WTC11 (cell line): ENCODE data around the gene C20orf204. TPM values are rescaled to one million over a fixed set of nuclear protein-coding genes. Genes with fewer than 3 reads are reported as not detected.

Source experiments
- ATAC-seq: fragments of 200-7000 bp; cut with Tn5 transposase; 2 replicates; pipeline ENCODE4 v1.10.0; 2021; ENCODE audit warnings: mild to moderate bottlenecking, moderate library complexity
- CTCF ChIA-PET: fragments of 300-600 bp; sonication (Branson Sonifier 250); formaldehyde crosslinking; loops from one replicate; lab custom pipeline; 2021; ENCODE audit warnings: antibody characterized with exemption; lab: Charles Lee
- POLR2A ChIA-PET: fragments of 350-600 bp; sonication (Branson Sonifier 250); formaldehyde crosslinking; loops from one replicate; lab custom pipeline; 2021; ENCODE audit warnings: antibody characterized with exemption; lab: Charles Lee
- DNase-seq: peaks from one replicate; pipeline ENCODE4 v3.0.0; 2021; ENCODE audit warnings: low spot score
- H3K27ac Mint-ChIP-seq: 2 replicates; pipeline ENCODE4 v1.8.0; 2021; ENCODE audit warnings: mixed read lengths
- H3K27me3 Mint-ChIP-seq: 2 replicates; pipeline ENCODE4 v1.8.0; 2021; ENCODE audit warnings: low read depth, mild to moderate bottlenecking, moderate library complexity, mixed read lengths
- H3K36me3 Mint-ChIP-seq: 2 replicates; pipeline ENCODE4 v1.8.0; 2021; ENCODE audit warnings: mixed read lengths
- H3K4me1 Mint-ChIP-seq: 2 replicates; pipeline ENCODE4 v1.8.0; 2022; ENCODE audit warnings: mixed read lengths
- H3K4me3 Mint-ChIP-seq: 2 replicates; pipeline ENCODE4 v1.8.0; 2021; ENCODE audit warnings: mild to moderate bottlenecking, moderate library complexity, mixed read lengths
- H3K9me3 Mint-ChIP-seq: 2 replicates; pipeline ENCODE4 v1.8.0; 2021; ENCODE audit warnings: mixed read lengths
- CREM ChIP-seq: sonication (generic); formaldehyde crosslinking; IDR thresholded peaks from 2 replicates; pipeline ENCODE4 v1.8.1; 2022; ENCODE audit warnings: mild to moderate bottlenecking, missing genetic modification reagents, moderate library complexity
- EMX1 ChIP-seq: fragments of 250-450 bp; sonication (Bioruptor Pico); IDR thresholded peaks from 2 replicates; pipeline ENCODE4 v1.8.0; 2021; ENCODE audit warnings: mild to moderate bottlenecking
- ETV6 ChIP-seq: sonication (generic); formaldehyde crosslinking; IDR thresholded peaks from 2 replicates; pipeline ENCODE4 v1.8.1; 2022; ENCODE audit warnings: mild to moderate bottlenecking, missing genetic modification reagents
- FOXJ3 ChIP-seq: sonication (generic); formaldehyde crosslinking; IDR thresholded peaks from 2 replicates; pipeline ENCODE4 v1.9.0; 2021; ENCODE audit warnings: missing genetic modification reagents, mild to moderate bottlenecking, borderline replicate concordance
- FOXP1 ChIP-seq: sonication (generic); formaldehyde crosslinking; IDR thresholded peaks from 2 replicates; pipeline ENCODE4 v1.8.0; 2022; ENCODE audit warnings: missing genetic modification reagents, mild to moderate bottlenecking, moderate library complexity, borderline replicate concordance
- GTF2I ChIP-seq: fragments of 250-450 bp; sonication (Bioruptor Pico); conservative IDR thresholded peaks from 2 replicates; pipeline ENCODE4 v1.4.0; 2021; ENCODE audit warnings: mild to moderate bottlenecking
- HMGA2 ChIP-seq: fragments of 250-450 bp; sonication (Bioruptor Pico); IDR thresholded peaks from 2 replicates; pipeline ENCODE4 v1.4.0; 2021; ENCODE audit warnings: mild to moderate bottlenecking, moderate library complexity
- MYBL2 ChIP-seq: sonication (generic); formaldehyde crosslinking; IDR thresholded peaks from 2 replicates; pipeline ENCODE4 v1.8.1; 2023; ENCODE audit warnings: mild to moderate bottlenecking, moderate library complexity, missing genetic modification reagents
- NFATC4 ChIP-seq: fragments of 250-450 bp; sonication (Bioruptor Pico); IDR thresholded peaks from 2 replicates; pipeline ENCODE4 v1.9.0; 2021; ENCODE audit warnings: mild to moderate bottlenecking
- NR1H2 ChIP-seq: sonication (generic); formaldehyde crosslinking; IDR thresholded peaks from 2 replicates; pipeline ENCODE4 v1.9.0; 2021; ENCODE audit warnings: mild to moderate bottlenecking, moderate library complexity, missing genetic modification reagents
- RORB ChIP-seq: fragments of 250-450 bp; sonication (Bioruptor Pico); IDR thresholded peaks from 2 replicates; pipeline ENCODE4 v1.9.0; 2021; ENCODE audit warnings: mild to moderate bottlenecking
- SMAD3 ChIP-seq: sonication (generic); formaldehyde crosslinking; IDR thresholded peaks from 2 replicates; pipeline ENCODE4 v1.8.0; 2022; ENCODE audit warnings: missing genetic modification reagents, mild to moderate bottlenecking, borderline replicate concordance
- SMAD4 ChIP-seq: sonication (generic); formaldehyde crosslinking; IDR thresholded peaks from 2 replicates; pipeline ENCODE4 v1.8.0; 2022; ENCODE audit warnings: mild to moderate bottlenecking, missing genetic modification reagents
- TEAD1 ChIP-seq: sonication (generic); formaldehyde crosslinking; IDR thresholded peaks from 2 replicates; pipeline ENCODE4 v1.8.0; 2022; ENCODE audit warnings: mild to moderate bottlenecking, missing genetic modification reagents
- ZNF232 ChIP-seq: sonication (generic); formaldehyde crosslinking; IDR thresholded peaks from 2 replicates; pipeline ENCODE4 v1.8.0; 2022; ENCODE audit warnings: mild to moderate bottlenecking, missing genetic modification reagents
- ZNF317 ChIP-seq: sonication (generic); formaldehyde crosslinking; IDR thresholded peaks from 2 replicates; pipeline ENCODE4 v1.8.1; 2023; ENCODE audit warnings: low read depth, mild to moderate bottlenecking, moderate library complexity, missing genetic modification reagents, borderline replicate concordance
- ZNF416 ChIP-seq: fragments of 250-450 bp; sonication (Bioruptor Pico); IDR thresholded peaks from 2 replicates; pipeline ENCODE4 v1.9.0; 2021; ENCODE audit warnings: mild to moderate bottlenecking, inconsistent platforms
- total RNA-seq: library from RNA; stranded (reverse); gene quantifications from 3 replicates; pipeline ENCODE4 v1.2.3, GENCODE V29; 2021
- TF ChIP-seq, protein P1 (sequence below): sonication (generic); formaldehyde crosslinking; IDR thresholded peaks from 2 replicates; pipeline ENCODE4 v1.8.1; 2022; ENCODE audit warnings: mild to moderate bottlenecking, missing genetic modification reagents, moderate library complexity, borderline replicate concordance
- TF ChIP-seq, protein P2 (sequence below): sonication (generic); formaldehyde crosslinking; IDR thresholded peaks from 2 replicates; pipeline ENCODE4 v1.8.0; 2022; ENCODE audit warnings: mild to moderate bottlenecking, missing genetic modification reagents
- TF ChIP-seq, protein P3 (sequence below): sonication (generic); formaldehyde crosslinking; IDR thresholded peaks from 2 replicates; pipeline ENCODE4 v1.8.0; 2022; ENCODE audit warnings: mild to moderate bottlenecking, missing genetic modification reagents
- TF ChIP-seq, protein P4 (sequence below): sonication (generic); formaldehyde crosslinking; IDR thresholded peaks from 2 replicates; pipeline ENCODE4 v1.8.1; 2023; ENCODE audit warnings: mild to moderate bottlenecking, moderate library complexity, missing genetic modification reagents

The C20orf204 gene
- total RNA-seq, 1 experiment from 2014 or later, result 2.1 TPM

DNA sequence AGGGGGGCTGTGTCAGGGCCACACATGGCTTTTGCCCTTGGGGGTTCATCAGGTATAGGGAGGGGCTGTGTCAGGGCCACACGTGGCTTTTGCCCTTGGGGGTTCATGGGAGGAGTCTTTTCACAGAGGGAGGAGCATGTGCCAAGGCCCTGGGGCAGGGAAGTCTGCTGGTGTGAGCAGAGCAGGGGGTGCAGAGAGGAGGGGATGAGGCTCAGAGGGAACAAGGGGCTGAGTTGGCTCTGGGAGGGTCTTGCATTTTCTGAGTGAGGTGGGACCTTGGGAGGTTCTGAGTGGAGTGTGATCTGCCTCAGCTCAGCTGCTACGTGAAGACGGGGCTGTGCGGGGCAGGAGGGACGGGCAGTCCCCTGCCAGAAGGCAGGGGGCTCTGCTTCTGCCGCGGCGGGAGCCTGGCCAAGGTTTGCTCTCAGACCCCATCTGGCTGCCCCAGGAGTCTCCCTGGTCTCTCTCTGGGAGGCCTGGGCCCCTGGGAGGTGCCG, 19.5 kb downstream of the C20orf204 start:
- ChIA-PET CTCF (interaction anchor here (1.9 to 2.4 kb wide), 3 partner anchors 11 to 14 kb away, joined by 7 to 12 read pairs (median 11); no protein-coding TSS in a partner anchor), POLR2A (interaction anchor here (0.6 kb wide), 1 partner anchor 153 kb away, joined by 3 read pairs; no protein-coding TSS in a partner anchor)
- TF ChIP-seq ZNF232 (CRISPR knock-in tag), result no peak
- no peak for TF ChIP-seq ETV6 (CRISPR knock-in tag)
- peak; percentile 62; the same call in 1 of the 2 replicates for TF ChIP-seq GTF2I
- TF ChIP-seq MYBL2, result no peak
- no peak for TF ChIP-seq HMGA2
- TF ChIP-seq, protein P1, sequence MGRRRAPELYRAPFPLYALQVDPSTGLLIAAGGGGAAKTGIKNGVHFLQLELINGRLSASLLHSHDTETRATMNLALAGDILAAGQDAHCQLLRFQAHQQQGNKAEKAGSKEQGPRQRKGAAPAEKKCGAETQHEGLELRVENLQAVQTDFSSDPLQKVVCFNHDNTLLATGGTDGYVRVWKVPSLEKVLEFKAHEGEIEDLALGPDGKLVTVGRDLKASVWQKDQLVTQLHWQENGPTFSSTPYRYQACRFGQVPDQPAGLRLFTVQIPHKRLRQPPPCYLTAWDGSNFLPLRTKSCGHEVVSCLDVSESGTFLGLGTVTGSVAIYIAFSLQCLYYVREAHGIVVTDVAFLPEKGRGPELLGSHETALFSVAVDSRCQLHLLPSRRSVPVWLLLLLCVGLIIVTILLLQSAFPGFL (CRISPR knock-in tag), result no peak
- H3K27me3 Mint-ChIP-seq, result peaks cover 19% of the 10 kb centered on the region
- no peaks in the 10 kb centered on the region for H3K9me3 Mint-ChIP-seq
- H3K4me3 Mint-ChIP-seq, result no peak overlapping the region
- DNase-seq (no peak), ATAC-seq (no peak)
- no peak overlapping the region for H3K27ac Mint-ChIP-seq
- H3K4me1 Mint-ChIP-seq, result peaks cover 22% of the 10 kb centered on the region
- no peaks in the 10 kb centered on the region for H3K36me3 Mint-ChIP-seq

DNA sequence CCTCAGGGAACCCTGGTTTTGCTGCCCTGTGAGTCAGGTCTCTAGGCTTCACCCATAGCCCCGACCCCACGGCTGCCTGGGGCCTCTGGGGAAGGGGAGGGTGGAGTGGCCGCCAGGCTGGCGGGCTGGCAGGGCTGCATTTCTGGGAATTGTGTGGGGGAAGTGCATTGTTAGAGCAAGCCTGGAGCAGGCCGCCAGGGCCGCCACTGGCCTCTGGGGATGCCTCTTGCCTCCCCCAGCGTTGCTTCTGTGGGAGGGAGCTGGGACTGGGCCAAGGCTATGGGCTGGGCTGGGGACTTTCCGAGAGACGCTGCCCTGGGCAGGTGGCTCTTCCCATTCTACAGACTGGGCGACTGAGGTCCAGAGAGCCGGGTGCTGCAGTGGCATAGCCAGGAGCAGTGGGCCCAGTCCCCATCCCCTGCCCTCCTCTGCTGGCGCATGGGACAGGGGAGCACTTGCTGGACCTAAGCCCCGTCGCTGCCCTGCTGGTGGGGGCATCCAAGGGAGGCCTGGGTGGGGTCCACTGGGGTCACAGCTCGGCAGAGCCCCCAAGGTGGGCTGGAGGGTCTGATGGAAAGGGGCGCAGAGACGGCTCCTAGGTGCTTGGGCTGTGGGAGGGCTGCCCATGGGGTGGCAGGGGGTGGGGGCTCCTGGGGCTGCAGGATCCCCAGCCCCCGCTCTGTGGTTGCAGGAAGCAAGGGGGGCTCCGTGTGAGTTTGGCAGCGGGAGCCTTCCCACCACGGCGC, 20.1 kb downstream of the C20orf204 start:
- ATAC-seq, result no peak
- peaks cover 22% of the 10 kb centered on the region for H3K4me1 Mint-ChIP-seq
- no peaks in the 10 kb centered on the region for H3K36me3 Mint-ChIP-seq
- no peaks in the 10 kb centered on the region for H3K9me3 Mint-ChIP-seq
- DNase-seq, result no peak
- no peak overlapping the region for H3K27ac Mint-ChIP-seq
- no peak overlapping the region for H3K4me3 Mint-ChIP-seq
- 0 out of 2 replicates have a peak, but pooled peaks have one; percentile 48 for TF ChIP-seq GTF2I
- no peak for TF ChIP-seq FOXJ3 (CRISPR knock-in tag)
- TF ChIP-seq, protein P2, sequence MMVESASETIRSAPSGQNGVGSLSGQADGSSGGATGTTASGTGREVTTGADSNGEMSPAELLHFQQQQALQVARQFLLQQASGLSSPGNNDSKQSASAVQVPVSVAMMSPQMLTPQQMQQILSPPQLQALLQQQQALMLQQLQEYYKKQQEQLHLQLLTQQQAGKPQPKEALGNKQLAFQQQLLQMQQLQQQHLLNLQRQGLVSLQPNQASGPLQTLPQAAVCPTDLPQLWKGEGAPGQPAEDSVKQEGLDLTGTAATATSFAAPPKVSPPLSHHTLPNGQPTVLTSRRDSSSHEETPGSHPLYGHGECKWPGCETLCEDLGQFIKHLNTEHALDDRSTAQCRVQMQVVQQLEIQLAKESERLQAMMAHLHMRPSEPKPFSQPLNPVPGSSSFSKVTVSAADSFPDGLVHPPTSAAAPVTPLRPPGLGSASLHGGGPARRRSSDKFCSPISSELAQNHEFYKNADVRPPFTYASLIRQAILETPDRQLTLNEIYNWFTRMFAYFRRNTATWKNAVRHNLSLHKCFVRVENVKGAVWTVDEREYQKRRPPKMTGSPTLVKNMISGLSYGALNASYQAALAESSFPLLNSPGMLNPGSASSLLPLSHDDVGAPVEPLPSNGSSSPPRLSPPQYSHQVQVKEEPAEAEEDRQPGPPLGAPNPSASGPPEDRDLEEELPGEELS (CRISPR knock-in tag), result no peak
- no peak for TF ChIP-seq SMAD3 (CRISPR knock-in tag)
- ChIA-PET POLR2A (no interaction called here), CTCF (interaction anchor here (1.2 to 2.9 kb wide), 8 partner anchors 10 to 200 kb away, joined by 3 to 40 read pairs (median 8); partner anchors contain the start of genes OPRL1, PRPF6, RGS19 and SAMD10)
- H3K27me3 Mint-ChIP-seq, result peaks cover 13% of the 10 kb centered on the region

DNA sequence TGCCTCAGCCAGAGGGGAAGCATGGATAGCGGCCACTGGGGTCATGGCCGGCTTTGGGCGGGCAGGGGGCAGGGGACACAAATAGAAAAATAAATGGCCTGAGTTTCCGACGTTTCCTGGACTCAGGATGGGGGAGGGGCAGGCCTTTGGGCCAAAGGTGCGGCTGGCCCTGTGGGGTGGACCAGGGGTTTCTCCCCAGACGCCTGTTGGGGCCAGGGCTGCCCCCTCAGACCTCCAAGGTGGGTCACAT, 20.6 kb downstream of the C20orf204 start:
- no peak for DNase-seq
- Mint-ChIP-seq H3K9me3 (no peaks in the 10 kb centered on the region), H3K4me3 (no peak overlapping the region), H3K27ac (no peak overlapping the region)
- CTCF ChIA-PET, result interaction anchor here (1.0 to 2.9 kb wide), 10 partner anchors 11 to 560 kb away, joined by 3 to 40 read pairs (median 6); partner anchors contain the start of genes OPRL1, PRPF6, RGS19 and SAMD10
- POLR2A ChIA-PET, result no interaction called here
- ATAC-seq, result no peak
- no peak for TF ChIP-seq ZNF416 (CRISPR knock-in tag)
- no peak for TF ChIP-seq CREM (CRISPR knock-in tag)
- no peak for TF ChIP-seq ZNF317
- TF ChIP-seq, protein P3, sequence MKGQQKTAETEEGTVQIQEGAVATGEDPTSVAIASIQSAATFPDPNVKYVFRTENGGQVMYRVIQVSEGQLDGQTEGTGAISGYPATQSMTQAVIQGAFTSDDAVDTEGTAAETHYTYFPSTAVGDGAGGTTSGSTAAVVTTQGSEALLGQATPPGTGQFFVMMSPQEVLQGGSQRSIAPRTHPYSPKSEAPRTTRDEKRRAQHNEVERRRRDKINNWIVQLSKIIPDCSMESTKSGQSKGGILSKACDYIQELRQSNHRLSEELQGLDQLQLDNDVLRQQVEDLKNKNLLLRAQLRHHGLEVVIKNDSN, result no peak
- TF ChIP-seq RORB, result no peak
- no peak for TF ChIP-seq TEAD1 (CRISPR knock-in tag)
- TF ChIP-seq NFATC4, result no peak
- no peak for TF ChIP-seq SMAD4 (CRISPR knock-in tag)
- TF ChIP-seq, protein P4, sequence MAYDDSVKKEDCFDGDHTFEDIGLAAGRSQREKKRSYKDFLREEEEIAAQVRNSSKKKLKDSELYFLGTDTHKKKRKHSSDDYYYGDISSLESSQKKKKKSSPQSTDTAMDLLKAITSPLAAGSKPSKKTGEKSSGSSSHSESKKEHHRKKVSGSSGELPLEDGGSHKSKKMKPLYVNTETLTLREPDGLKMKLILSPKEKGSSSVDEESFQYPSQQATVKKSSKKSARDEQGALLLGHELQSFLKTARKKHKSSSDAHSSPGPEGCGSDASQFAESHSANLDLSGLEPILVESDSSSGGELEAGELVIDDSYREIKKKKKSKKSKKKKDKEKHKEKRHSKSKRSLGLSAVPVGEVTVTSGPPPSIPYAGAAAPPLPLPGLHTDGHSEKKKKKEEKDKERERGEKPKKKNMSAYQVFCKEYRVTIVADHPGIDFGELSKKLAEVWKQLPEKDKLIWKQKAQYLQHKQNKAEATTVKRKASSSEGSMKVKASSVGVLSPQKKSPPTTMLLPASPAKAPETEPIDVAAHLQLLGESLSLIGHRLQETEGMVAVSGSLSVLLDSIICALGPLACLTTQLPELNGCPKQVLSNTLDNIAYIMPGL (CRISPR knock-in tag), result no peak
- no peak for TF ChIP-seq FOXP1
- no peak for TF ChIP-seq NR1H2 (CRISPR knock-in tag)
- TF ChIP-seq EMX1, result no peak
- TF ChIP-seq, all 79 proteins: peak for 0
- peaks cover 9% of the 10 kb centered on the region for H3K27me3 Mint-ChIP-seq
- peaks cover 22% of the 10 kb centered on the region for H3K4me1 Mint-ChIP-seq
- H3K36me3 Mint-ChIP-seq, result no peaks in the 10 kb centered on the region
